SK-N-SH treated with all-trans-retinoic acid at 6 μM for 48 hours (cell line): ENCODE results near the gene ZNHIT2.

ENCODE experiments used
- ATAC-seq: fragments of 200-7000 bp; cut with Tn5 transposase; 3 replicates; pipeline ENCODE4 v1.9.1; 2020; ENCODE audit warnings: mild to moderate bottlenecking, moderate library complexity
- ARNTL ChIP-seq: fragments of 450-650 bp; formaldehyde crosslinking; IDR thresholded peaks from 2 replicates; pipeline ENCODE4 v1.5.0; 2020; ENCODE audit warnings: low read depth, mild to moderate bottlenecking, moderate library complexity, borderline replicate concordance
- BACH2 ChIP-seq: fragments of 250-450 bp; sonication (Bioruptor Pico); IDR thresholded peaks from 2 replicates; pipeline ENCODE4 v1.9.0; 2021; ENCODE audit warnings: mild to moderate bottlenecking, borderline replicate concordance
- CREB5 ChIP-seq: fragments of 250-450 bp; sonication (Bioruptor Pico); IDR thresholded peaks from 2 replicates; pipeline ENCODE4 v1.5.1; 2020; ENCODE audit warnings: low read depth, mild to moderate bottlenecking, moderate library complexity
- CSDC2 ChIP-seq: fragments of 250-450 bp; sonication (Bioruptor Pico); IDR thresholded peaks from 2 replicates; pipeline ENCODE4 v1.5.0; 2020; ENCODE audit warnings: mild to moderate bottlenecking, moderate library complexity
- ESRRG ChIP-seq: fragments of 250-450 bp; sonication (Bioruptor Pico); IDR thresholded peaks from 2 replicates; pipeline ENCODE4 v1.6.1; 2021; ENCODE audit warnings: mild to moderate bottlenecking
- GLIS3 ChIP-seq: fragments of 250-450 bp; sonication (Bioruptor Pico); IDR thresholded peaks from 2 replicates; pipeline ENCODE4 v1.5.0; 2020; ENCODE audit warnings: mild to moderate bottlenecking, moderate library complexity
- ISL1 ChIP-seq: fragments of 250-450 bp; sonication (Bioruptor Pico); IDR thresholded peaks from 2 replicates; pipeline ENCODE4 v2.1.2; 2022; ENCODE audit warnings: mild to moderate bottlenecking, moderate library complexity
- OSR1 ChIP-seq: fragments of 250-450 bp; sonication (Bioruptor Pico); IDR thresholded peaks from 2 replicates; pipeline ENCODE4 v1.8.0; 2022; ENCODE audit warnings: moderate library complexity, mild to moderate bottlenecking, inconsistent platforms
- PATZ1 ChIP-seq: fragments of 250-450 bp; sonication (Bioruptor Pico); IDR thresholded peaks from 2 replicates; pipeline ENCODE4 v1.8.0; 2020; ENCODE audit warnings: mild to moderate bottlenecking, moderate library complexity, borderline replicate concordance
- POU6F1 ChIP-seq: fragments of 250-450 bp; sonication (Bioruptor Pico); IDR thresholded peaks from 2 replicates; pipeline ENCODE4 v1.8.0; 2021; ENCODE audit warnings: low read depth, mild to moderate bottlenecking, moderate library complexity, borderline replicate concordance
- PPARA ChIP-seq: fragments of 250-450 bp; sonication (Bioruptor Pico); IDR thresholded peaks from 2 replicates; pipeline ENCODE4 v1.5.0; 2020; ENCODE audit warnings: mild to moderate bottlenecking, borderline replicate concordance
- RARB ChIP-seq: fragments of 250-450 bp; sonication (Bioruptor Pico); IDR thresholded peaks from 2 replicates; pipeline ENCODE4 v1.8.0; 2021; ENCODE audit warnings: mild to moderate bottlenecking, moderate library complexity
- SNAI2 ChIP-seq: fragments of 250-450 bp; sonication (Bioruptor Pico); IDR thresholded peaks from 2 replicates; pipeline ENCODE4 v1.5.0; 2020; ENCODE audit warnings: mild to moderate bottlenecking, moderate library complexity
- TCF4 ChIP-seq: fragments of 250-450 bp; sonication (Bioruptor Pico); IDR thresholded peaks from 2 replicates; pipeline ENCODE4 v1.8.0; 2021; ENCODE audit warnings: mild to moderate bottlenecking, moderate library complexity, borderline replicate concordance
- TOX ChIP-seq: fragments of 250-450 bp; sonication (Bioruptor Pico); IDR thresholded peaks from 2 replicates; pipeline ENCODE4 v1.8.0; 2021; ENCODE audit warnings: mild to moderate bottlenecking, moderate library complexity, borderline replicate concordance
- TSHZ2 ChIP-seq: fragments of 250-450 bp; sonication (Bioruptor Pico); IDR thresholded peaks from 2 replicates; pipeline ENCODE4 v1.5.0; 2020; ENCODE audit warnings: mild to moderate bottlenecking, moderate library complexity
- ZC3H10 ChIP-seq: fragments of 250-450 bp; sonication (Bioruptor Pico); IDR thresholded peaks from 2 replicates; pipeline ENCODE4 v1.5.1; 2021; ENCODE audit warnings: mild to moderate bottlenecking, moderate library complexity
- ZFP3 ChIP-seq: fragments of 250-450 bp; sonication (Bioruptor Pico); IDR thresholded peaks from 2 replicates; pipeline ENCODE4 v1.5.0; 2020; ENCODE audit warnings: mild to moderate bottlenecking, moderate library complexity
- ZFP30 ChIP-seq: fragments of 450-650 bp; formaldehyde crosslinking; IDR thresholded peaks from 2 replicates; pipeline ENCODE4 v1.5.0; 2022; ENCODE audit warnings: mild to moderate bottlenecking, moderate library complexity
- ZNF565 ChIP-seq: fragments of 450-650 bp; formaldehyde crosslinking; conservative IDR thresholded peaks from 2 replicates; pipeline ENCODE4 v1.5.0; 2020; ENCODE audit warnings: low read depth, mild to moderate bottlenecking, moderate library complexity
- ZNF70 ChIP-seq: fragments of 450-650 bp; formaldehyde crosslinking; IDR thresholded peaks from 2 replicates; pipeline ENCODE4 v1.5.0; 2020; ENCODE audit warnings: mild to moderate bottlenecking, moderate library complexity
- ZNF8 ChIP-seq: fragments of 450-650 bp; formaldehyde crosslinking; IDR thresholded peaks from 2 replicates; pipeline ENCODE4 v1.5.0; 2020; ENCODE audit warnings: mild to moderate bottlenecking, moderate library complexity

ZNHIT2 gene

GRCh38 chr11:65090628-65091027, 26.9 kb downstream of the ZNHIT2 start:
- ATAC-seq, result no peak
- TF ChIP-seq ZFP3 (CRISPR knock-in tag) (no peak), ZFP30 (CRISPR knock-in tag) (no peak), ZNF565 (CRISPR knock-in tag) (no peak), OSR1 (CRISPR knock-in tag) (no peak), TCF4 (no peak), PATZ1 (no peak), RARB (no peak), PPARA (CRISPR knock-in tag) (no peak), ZC3H10 (CRISPR knock-in tag) (no peak), GLIS3 (CRISPR knock-in tag) (no peak)
- TF ChIP-seq, all 23 proteins: peak for 0

GRCh38 chr11:65089621-65090020, 27.9 kb downstream of the ZNHIT2 start:
- ATAC-seq, result no peak
- TF ChIP-seq ZNF565 (CRISPR knock-in tag) (no peak), SNAI2 (CRISPR knock-in tag) (no peak)

GRCh38 chr11:65087827-65088226, 29.7 kb downstream of the ZNHIT2 start:
- no peak for ATAC-seq
- TF ChIP-seq ARNTL (CRISPR knock-in tag), result no peak
- TF ChIP-seq ESRRG, result no peak
- no peak for TF ChIP-seq PATZ1
- TF ChIP-seq TOX (CRISPR knock-in tag), result no peak
- TF ChIP-seq ZNF565 (CRISPR knock-in tag), result no peak
- TF ChIP-seq SNAI2 (CRISPR knock-in tag), result no peak
- no peak for TF ChIP-seq BACH2
- no peak for TF ChIP-seq POU6F1 (CRISPR knock-in tag)
- TF ChIP-seq CSDC2 (CRISPR knock-in tag), result no peak
- TF ChIP-seq RARB, result no peak
- TF ChIP-seq TSHZ2 (CRISPR knock-in tag), result no peak
- TF ChIP-seq ZFP3 (CRISPR knock-in tag), result no peak
- no peak for TF ChIP-seq ZNF70 (CRISPR knock-in tag)
- no peak for TF ChIP-seq ZC3H10 (CRISPR knock-in tag)
- no peak for TF ChIP-seq ISL1 (CRISPR knock-in tag)

- no peak for TF ChIP-seq ZNF565 (CRISPR knock-in tag)
- TF ChIP-seq PPARA (CRISPR knock-in tag), result no peak
- TF ChIP-seq ESRRG, result no peak
- TF ChIP-seq ISL1 (CRISPR knock-in tag), result no peak
- TF ChIP-seq SNAI2 (CRISPR knock-in tag), result no peak
- TF ChIP-seq TCF4, result no peak
- no peak for TF ChIP-seq ZNF70 (CRISPR knock-in tag)
- TF ChIP-seq TSHZ2 (CRISPR knock-in tag), result no peak
- TF ChIP-seq CREB5 (CRISPR knock-in tag), result no peak
- TF ChIP-seq ARNTL (CRISPR knock-in tag), result no peak
- no peak for TF ChIP-seq GLIS3 (CRISPR knock-in tag)
- TF ChIP-seq ZNF8 (CRISPR knock-in tag), result no peak
- no peak for TF ChIP-seq PATZ1
- TF ChIP-seq, all 23 proteins: peak for 0
- no peak for ATAC-seq
Observed at GRCh38 chr11:65087216-65087615, 30.3 kb downstream of the ZNHIT2 start.
